ENCODE measurements around the gene PKP4.

The PKP4 gene

GRCh38 chr2:158661231-158661630, 204.5 kb downstream of the PKP4 start:
- Histone ChIP-seq H3K9ac (ENCODE audit: low read depth, low read length) (no peak overlapping the region), H3K4me2 (ENCODE audit: insufficient read depth, low read length) (no peak overlapping the region), H3K4me1 (ENCODE audit: insufficient read depth, low read length) (no peaks in the 10 kb centered on the region), H3K9me3 (ENCODE audit: insufficient read depth, low read length, severe bottlenecking) (no peaks in the 10 kb centered on the region), H3K79me2 (ENCODE audit: insufficient read depth, low read length) (no peaks in the 10 kb centered on the region), H3K4me3 (ENCODE audit: low read depth in 1 of 2, low read length in 2 of 2) (no peak overlapping the region), H3K27ac (ENCODE audit: low read length) (no peak overlapping the region), H2AFZ (ENCODE audit: low read depth, low read length) (no peak overlapping the region), H4K20me1 (ENCODE audit: insufficient read depth, low read length) (no peaks in the 10 kb centered on the region), H3K27me3 (ENCODE audit: insufficient read depth, low read length, poor library complexity) (no peaks in the 10 kb centered on the region), H3K36me3 (ENCODE audit: insufficient read depth, low read length) (peaks cover 46% of the 10 kb centered on the region)
- no peak for DNase-seq
- ATAC-seq (ENCODE audit: insufficient read depth, low read depth) = no peak
- TF ChIP-seq CTCF (IDR thresholded peaks at IDR 0.05; ENCODE audit: borderline replicate concordance, extremely low read depth, low read length, poor library complexity, severe bottlenecking) = no peak
- TF ChIP-seq EZH2 (IDR thresholded peaks at IDR 0.05; ENCODE audit: borderline replicate concordance, low read depth, low read length, severe bottlenecking) = no peak

- TF ChIP-seq CTCF (IDR thresholded peaks at IDR 0.05; ENCODE audit: borderline replicate concordance, extremely low read depth, low read length, poor library complexity, severe bottlenecking) (no peak), EZH2 (IDR thresholded peaks at IDR 0.05; ENCODE audit: borderline replicate concordance, low read depth, low read length, severe bottlenecking) (no peak)
- Histone ChIP-seq H3K4me1 (ENCODE audit: insufficient read depth, low read length) (no peaks in the 10 kb centered on the region), H3K4me3 (ENCODE audit: low read depth in 1 of 2, low read length in 2 of 2) (no peak overlapping the region), H3K9me3 (ENCODE audit: insufficient read depth, low read length, severe bottlenecking) (no peaks in the 10 kb centered on the region), H3K27ac (ENCODE audit: low read length) (no peak overlapping the region), H3K36me3 (ENCODE audit: insufficient read depth, low read length) (peaks cover 52% of the 10 kb centered on the region), H4K20me1 (ENCODE audit: insufficient read depth, low read length) (no peaks in the 10 kb centered on the region), H3K4me2 (ENCODE audit: insufficient read depth, low read length) (no peak overlapping the region), H3K79me2 (ENCODE audit: insufficient read depth, low read length) (no peaks in the 10 kb centered on the region), H3K9ac (ENCODE audit: low read depth, low read length) (no peak overlapping the region), H3K27me3 (ENCODE audit: insufficient read depth, low read length, poor library complexity) (no peaks in the 10 kb centered on the region), H2AFZ (ENCODE audit: low read depth, low read length) (no peak overlapping the region)
- ATAC-seq (ENCODE audit: insufficient read depth, low read depth) (no peak), DNase-seq (no peak)
Measured at GRCh38 chr2:158662421-158662820, 205.7 kb downstream of the PKP4 start.

GRCh38 chr2:158663796-158664195, 207.0 kb downstream of the PKP4 start:
- no peak overlapping the region for H3K9ac ChIP-seq (ENCODE audit: low read depth, low read length)
- H4K20me1 ChIP-seq (ENCODE audit: insufficient read depth, low read length) = no peaks in the 10 kb centered on the region
- ATAC-seq (ENCODE audit: insufficient read depth, low read depth) (no peak), DNase-seq (no peak)
- H3K36me3 ChIP-seq (ENCODE audit: insufficient read depth, low read length) = peaks cover 63% of the 10 kb centered on the region
- H3K4me1 ChIP-seq (ENCODE audit: insufficient read depth, low read length) = no peaks in the 10 kb centered on the region
- no peak overlapping the region for H3K27ac ChIP-seq (ENCODE audit: low read length)
- no peaks in the 10 kb centered on the region for H3K79me2 ChIP-seq (ENCODE audit: insufficient read depth, low read length)
- H3K9me3 ChIP-seq (ENCODE audit: insufficient read depth, low read length, severe bottlenecking) = no peaks in the 10 kb centered on the region
- no peaks in the 10 kb centered on the region for H3K27me3 ChIP-seq (ENCODE audit: insufficient read depth, low read length, poor library complexity)
- TF ChIP-seq CTCF (IDR thresholded peaks at IDR 0.05; ENCODE audit: borderline replicate concordance, extremely low read depth, low read length, poor library complexity, severe bottlenecking) (no peak), EZH2 (IDR thresholded peaks at IDR 0.05; ENCODE audit: borderline replicate concordance, low read depth, low read length, severe bottlenecking) (no peak)
- H2AFZ ChIP-seq (ENCODE audit: low read depth, low read length) = no peak overlapping the region
- no peak overlapping the region for H3K4me2 ChIP-seq (ENCODE audit: insufficient read depth, low read length)
- H3K4me3 ChIP-seq (ENCODE audit: low read depth in 1 of 2, low read length in 2 of 2) = no peak overlapping the region

GRCh38 chr2:158664987-158665386, 208.2 kb downstream of the PKP4 start:
- Histone ChIP-seq H3K4me1 (ENCODE audit: insufficient read depth, low read length) (no peaks in the 10 kb centered on the region), H3K27me3 (ENCODE audit: insufficient read depth, low read length, poor library complexity) (no peaks in the 10 kb centered on the region), H3K79me2 (ENCODE audit: insufficient read depth, low read length) (no peaks in the 10 kb centered on the region), H3K36me3 (ENCODE audit: insufficient read depth, low read length) (peaks cover 67% of the 10 kb centered on the region), H2AFZ (ENCODE audit: low read depth, low read length) (no peak overlapping the region), H3K9me3 (ENCODE audit: insufficient read depth, low read length, severe bottlenecking) (no peaks in the 10 kb centered on the region), H3K9ac (ENCODE audit: low read depth, low read length) (no peak overlapping the region), H3K27ac (ENCODE audit: low read length) (no peak overlapping the region), H3K4me3 (ENCODE audit: low read depth in 1 of 2, low read length in 2 of 2) (no peak overlapping the region), H3K4me2 (ENCODE audit: insufficient read depth, low read length) (no peak overlapping the region), H4K20me1 (ENCODE audit: insufficient read depth, low read length) (no peaks in the 10 kb centered on the region)
- TF ChIP-seq CTCF (IDR thresholded peaks at IDR 0.05; ENCODE audit: borderline replicate concordance, extremely low read depth, low read length, poor library complexity, severe bottlenecking) = no peak
- no peak for TF ChIP-seq EZH2 (IDR thresholded peaks at IDR 0.05; ENCODE audit: borderline replicate concordance, low read depth, low read length, severe bottlenecking)
- no peak for DNase-seq
- ATAC-seq (ENCODE audit: insufficient read depth, low read depth) = no peak
